Smooth muscle cell (in vitro differentiated cells): ENCODE results near the gene ATG4B. TPM values are rescaled to one million over a fixed set of nuclear protein-coding genes. Genes with fewer than 3 reads are reported as not detected.

Experiments
- DNase-seq: peaks from one replicate; lab custom pipeline; 2025; ENCODE audit not compliant: unreplicated experiment; lab: John Stamatoyannopoulos, UW
- H2AFZ ChIP-seq: fragments of 200-600 bp; sonication (generic); 2 replicates; pipeline ENCODE4 v1.6.0; 2016; ENCODE audit warnings: antibody characterized with exemption, low read depth, mild to moderate bottlenecking
- H3F3A ChIP-seq: fragments of 200-600 bp; sonication (generic); 2 replicates; pipeline ENCODE4 v1.6.0; 2017; ENCODE audit warnings: antibody characterized with exemption, low read depth
- H3K27ac ChIP-seq: fragments of 200-600 bp; sonication (generic); 2 replicates; pipeline ENCODE4 v1.5.1; 2016; ENCODE audit warnings: low read depth, mild to moderate bottlenecking
- H3K27me3 ChIP-seq: fragments of 200-600 bp; sonication (generic); 2 replicates; pipeline ENCODE4 v1.6.1; 2016; ENCODE audit warnings: low read depth, mild to moderate bottlenecking
- H3K36me3 ChIP-seq: fragments of 200-600 bp; sonication (generic); 2 replicates; pipeline ENCODE4 v1.5.1; 2016; ENCODE audit warnings: low read depth
- H3K4me1 ChIP-seq: fragments of 200-600 bp; sonication (generic); 2 replicates; pipeline ENCODE4 v1.5.1; 2016; ENCODE audit warnings: low read depth
- H3K4me2 ChIP-seq: fragments of 200-600 bp; sonication (generic); 2 replicates; pipeline ENCODE4 v1.6.0; 2016; ENCODE audit warnings: mild to moderate bottlenecking
- H3K4me3 ChIP-seq: fragments of 200-600 bp; sonication (generic); 2 replicates; pipeline ENCODE4 v1.5.1; 2016; ENCODE audit warnings: mild to moderate bottlenecking
- H3K79me2 ChIP-seq: fragments of 200-600 bp; sonication (generic); 2 replicates; pipeline ENCODE4 v1.6.0; 2016; ENCODE audit warnings: low read depth, mild to moderate bottlenecking
- H3K9ac ChIP-seq: fragments of 200-600 bp; sonication (generic); 2 replicates; pipeline ENCODE4 v1.6.0; 2016; ENCODE audit warnings: low read depth
- H3K9me3 ChIP-seq: fragments of 200-600 bp; sonication (generic); replicated peaks from 2 replicates; pipeline ENCODE4 v1.5.1; 2016; ENCODE audit warnings: low read depth
- H4K20me1 ChIP-seq: fragments of 200-600 bp; sonication (generic); 2 replicates; pipeline ENCODE4 v1.6.0; 2016; ENCODE audit warnings: low read depth
- CTCF ChIP-seq: fragments of 200-600 bp; sonication (generic); IDR thresholded peaks from 2 replicates; pipeline ENCODE4 v1.5.1; 2017; ENCODE audit warnings: borderline replicate concordance, mild to moderate bottlenecking, antibody characterized with exemption; ENCODE audit not compliant: insufficient read depth, poor library complexity, severe bottlenecking
- WGBS: methylation state at CpG from one replicate; pipeline ENCODE4 v1.1.7; 2016; ENCODE audit warnings: low lambda C conversion rate; 5-methylcytosine and 5-hydroxymethylcytosine counted together
- polyA plus RNA-seq: library from polyadenylated mRNA; unstranded; fragments of >200 nt; fragmentation: Nextera tagmentation; extraction: Ambion mirVana; gene quantifications from 2 replicates; pipeline ENCODE4 v1.2.1, GENCODE V29; 2016
- total RNA-seq: library from RNA; depleted of rRNA; stranded (reverse); fragments of >200 nt; gene quantifications from 2 replicates; pipeline ENCODE4 v1.2.3, GENCODE V29; 2014

The ATG4B gene
- total and polyA plus RNA-seq, 2 experiments from 2014 or later = 70.3 to 91.3 TPM

- Histone ChIP-seq H3K79me2 (no peaks in the 10 kb centered on the region), H4K20me1 (peaks cover 10% of the 10 kb centered on the region), H3K4me3 (no peak overlapping the region), H3F3A (no peaks in the 10 kb centered on the region), H3K4me1 (no peaks in the 10 kb centered on the region), H3K9me3 (no peaks in the 10 kb centered on the region), H3K4me2 (no peak overlapping the region), H2AFZ (no peak overlapping the region), H3K9ac (no peak overlapping the region), H3K27ac (no peak overlapping the region), H3K27me3 (no peaks in the 10 kb centered on the region), H3K36me3 (no peaks in the 10 kb centered on the region)
- WGBS = 80% methylated on average over 1 of the region's 1 CpG
- TF ChIP-seq CTCF = no peak
- no peak for DNase-seq
Measured at GRCh38 chr2:241598487-241598886, 39.0 kb upstream of the ATG4B start.

- Histone ChIP-seq H3K36me3 (no peaks in the 10 kb centered on the region), H4K20me1 (peaks cover 12% of the 10 kb centered on the region), H3K27ac (no peak overlapping the region), H3K79me2 (no peaks in the 10 kb centered on the region), H3K9ac (no peak overlapping the region), H3K27me3 (no peaks in the 10 kb centered on the region), H3K4me2 (no peak overlapping the region), H3F3A (no peaks in the 10 kb centered on the region), H3K4me1 (no peaks in the 10 kb centered on the region), H2AFZ (no peak overlapping the region), H3K4me3 (no peak overlapping the region), H3K9me3 (no peaks in the 10 kb centered on the region)
- no peak for DNase-seq
- no peak for TF ChIP-seq CTCF
- 95% methylated on average over 6 of the region's 6 CpGs for WGBS
Measured at GRCh38 chr2:241599615-241600014, 37.9 kb upstream of the ATG4B start.

GRCh38 chr2:241601841-241602240 lies 35.7 kb upstream of the ATG4B start:
- Histone ChIP-seq H3K27ac (no peak overlapping the region), H3K36me3 (no peaks in the 10 kb centered on the region), H3K27me3 (no peaks in the 10 kb centered on the region)

More at GRCh38 chr2:241601841-241602240, 35.7 kb upstream of the ATG4B start:
- no peak overlapping the region for H3K9ac ChIP-seq
- no peak overlapping the region for H2AFZ ChIP-seq
- H3F3A ChIP-seq = no peaks in the 10 kb centered on the region
- TF ChIP-seq CTCF = no peak
- no peaks in the 10 kb centered on the region for H3K9me3 ChIP-seq
- H3K79me2 ChIP-seq = no peaks in the 10 kb centered on the region
- no peak overlapping the region for H3K4me2 ChIP-seq
- DNase-seq = no peak
- WGBS = over 99% methylated on average over 11 of the region's 13 CpGs
- H3K4me1 ChIP-seq = no peaks in the 10 kb centered on the region
- H4K20me1 ChIP-seq = peaks cover 12% of the 10 kb centered on the region
- H3K4me3 ChIP-seq = no peak overlapping the region
